ENCODE measurements around the gene TNFRSF25. TPM values are rescaled to one million over a fixed set of nuclear protein-coding genes. Genes with fewer than 3 reads are reported as not detected.

The TNFRSF25 gene, protein sequence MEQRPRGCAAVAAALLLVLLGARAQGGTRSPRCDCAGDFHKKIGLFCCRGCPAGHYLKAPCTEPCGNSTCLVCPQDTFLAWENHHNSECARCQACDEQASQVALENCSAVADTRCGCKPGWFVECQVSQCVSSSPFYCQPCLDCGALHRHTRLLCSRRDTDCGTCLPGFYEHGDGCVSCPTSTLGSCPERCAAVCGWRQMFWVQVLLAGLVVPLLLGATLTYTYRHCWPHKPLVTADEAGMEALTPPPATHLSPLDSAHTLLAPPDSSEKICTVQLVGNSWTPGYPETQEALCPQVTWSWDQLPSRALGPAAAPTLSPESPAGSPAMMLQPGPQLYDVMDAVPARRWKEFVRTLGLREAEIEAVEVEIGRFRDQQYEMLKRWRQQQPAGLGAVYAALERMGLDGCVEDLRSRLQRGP
- 7.2 TPM for polyA plus RNA-seq (2013, experiment 1 of 2)
- 9.2 TPM for polyA plus RNA-seq (2013, experiment 2 of 2)

DNA sequence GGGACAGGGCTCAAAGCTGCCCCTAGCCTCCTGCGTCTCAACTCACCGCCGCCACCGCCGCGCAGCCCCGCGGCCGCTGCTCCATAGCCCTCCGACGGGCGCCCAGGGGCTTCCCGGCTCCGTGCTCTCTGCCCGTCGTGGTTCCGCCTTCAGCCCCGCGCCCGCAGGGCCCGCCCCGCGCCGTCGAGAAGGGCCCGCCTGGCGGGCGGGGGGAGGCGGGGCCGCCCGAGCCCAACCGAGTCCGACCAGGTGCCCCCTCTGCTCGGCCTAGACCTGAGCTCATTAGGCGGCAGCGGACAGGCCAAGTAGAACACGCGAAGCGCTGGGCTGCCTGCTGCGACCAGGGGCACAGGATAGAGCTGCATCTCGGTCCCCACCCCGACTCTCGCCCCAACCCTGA is at the start of gene TNFRSF25:
Gene TNFRSF25 (minus strand): TSS at position 151 of the 400 bp plus-strand sequence. CDS start 66 bp downstream, at position 85.
- Histone ChIP-seq H3K9me3 (ENCODE audit: insufficient read depth, low read depth, low read length) (no peaks in the 10 kb centered on the region), H3K9ac (ENCODE audit: low read depth, low read length) (peak within 1 kb of the TSS; percentile 36; the same call in 1 of the 2 replicates), H3K4me3 (ENCODE audit: low read length) (peak within 1 kb of the TSS; percentile 40), H3K4me1 (ENCODE audit: insufficient read depth, low read length) (no peaks in the 10 kb centered on the region), H3K36me3 (ENCODE audit: insufficient read depth, low read length) (peaks cover 24% of the 10 kb centered on the region), H3K27me3 (ENCODE audit: insufficient read depth, low read length) (peaks cover 8% of the 10 kb centered on the region), H3K27ac (ENCODE audit: low read depth, low read length) (no peak within 1 kb of the TSS)
- 14% methylated on average over 43 of the region's 43 CpGs for WGBS

DNA sequence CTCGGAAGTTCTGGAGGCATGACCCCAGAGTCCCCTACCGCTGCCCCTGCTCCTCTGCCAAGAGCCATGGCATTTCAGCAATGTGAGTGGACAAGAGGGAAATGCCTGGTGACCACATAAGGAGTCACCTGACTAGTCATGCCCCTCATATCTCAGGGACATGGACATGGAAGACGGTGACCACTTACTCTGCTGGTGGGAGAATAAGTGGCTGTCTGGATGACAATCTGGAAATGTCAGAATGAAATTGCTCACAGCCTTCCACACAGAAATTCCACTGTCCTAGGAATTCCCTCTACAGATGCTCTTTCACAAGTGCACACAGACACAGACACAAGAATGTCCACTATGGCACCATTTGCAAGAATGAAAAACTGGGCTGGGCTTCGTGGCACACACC is 49.8 kb upstream of the TNFRSF25 start:
- Histone ChIP-seq H3K9ac (ENCODE audit: low read depth, low read length) (no peak overlapping the region), H3K4me3 (ENCODE audit: low read length) (no peak overlapping the region), H3K27me3 (ENCODE audit: insufficient read depth, low read length) (no peaks in the 10 kb centered on the region), H3K36me3 (ENCODE audit: insufficient read depth, low read length) (no peaks in the 10 kb centered on the region), H3K9me3 (ENCODE audit: insufficient read depth, low read depth, low read length) (no peaks in the 10 kb centered on the region), H3K27ac (ENCODE audit: low read depth, low read length) (no peak overlapping the region), H3K4me1 (ENCODE audit: insufficient read depth, low read length) (peaks cover 14% of the 10 kb centered on the region)
- WGBS, result 95% methylated on average over 4 of the region's 4 CpGs

DNA sequence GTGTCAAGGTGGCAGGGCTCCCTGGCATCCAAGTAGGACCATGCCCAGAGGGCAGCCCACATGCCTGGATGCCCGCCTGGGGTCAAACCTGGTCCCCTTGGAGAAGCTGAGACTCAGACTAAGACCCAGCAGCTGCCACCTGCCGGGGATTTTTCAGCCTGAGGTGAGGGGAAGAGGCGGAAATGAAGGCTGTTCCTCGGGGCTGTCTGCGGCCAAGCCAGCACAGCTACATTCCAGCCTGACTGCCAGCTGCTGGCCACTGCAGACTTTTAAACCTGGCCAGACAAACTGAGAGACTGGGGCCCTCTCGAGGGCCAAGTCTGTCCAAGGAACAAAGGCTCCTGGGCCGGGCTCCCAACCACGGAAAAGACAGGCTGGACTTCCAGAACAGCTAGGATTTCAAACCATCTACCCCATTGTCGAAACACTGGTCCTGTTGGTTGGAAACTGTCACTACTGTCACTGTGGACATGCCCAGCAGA is 47.4 kb upstream of the TNFRSF25 start:
- Histone ChIP-seq H3K27me3 (ENCODE audit: insufficient read depth, low read length) (no peaks in the 10 kb centered on the region), H3K9me3 (ENCODE audit: insufficient read depth, low read depth, low read length) (no peaks in the 10 kb centered on the region), H3K4me3 (ENCODE audit: low read length) (no peak overlapping the region), H3K27ac (ENCODE audit: low read depth, low read length) (no peak overlapping the region), H3K4me1 (ENCODE audit: insufficient read depth, low read length) (no peaks in the 10 kb centered on the region), H3K9ac (ENCODE audit: low read depth, low read length) (no peak overlapping the region), H3K36me3 (ENCODE audit: insufficient read depth, low read length) (no peaks in the 10 kb centered on the region)
- WGBS, result 86% methylated on average over 9 of the region's 9 CpGs

DNA sequence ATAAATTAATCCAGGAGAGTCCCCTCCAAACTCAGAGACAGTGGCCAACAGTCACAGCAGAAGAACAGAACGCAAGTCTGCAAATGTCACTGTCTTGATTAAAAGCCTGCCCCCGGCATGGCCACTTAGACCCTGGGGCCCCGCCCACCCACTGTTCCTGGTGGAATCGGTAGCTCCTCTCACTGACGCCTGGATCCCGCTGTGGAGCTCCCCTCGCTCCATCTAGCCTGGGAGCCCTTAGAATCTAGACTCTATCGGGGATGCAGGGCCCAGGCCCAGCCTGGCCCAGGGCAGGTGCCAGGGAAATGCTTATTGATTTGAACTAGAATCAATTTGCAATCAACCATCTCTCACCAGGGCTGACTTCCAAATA is 46.9 kb upstream of the TNFRSF25 start:
- Histone ChIP-seq H3K36me3 (ENCODE audit: insufficient read depth, low read length) (no peaks in the 10 kb centered on the region), H3K9me3 (ENCODE audit: insufficient read depth, low read depth, low read length) (no peaks in the 10 kb centered on the region), H3K27me3 (ENCODE audit: insufficient read depth, low read length) (no peaks in the 10 kb centered on the region), H3K4me1 (ENCODE audit: insufficient read depth, low read length) (no peaks in the 10 kb centered on the region), H3K4me3 (ENCODE audit: low read length) (no peak overlapping the region), H3K27ac (ENCODE audit: low read depth, low read length) (no peak overlapping the region), H3K9ac (ENCODE audit: low read depth, low read length) (no peak overlapping the region)
- 92% methylated on average over 8 of the region's 8 CpGs for whole genome bisulfite sequencing

DNA sequence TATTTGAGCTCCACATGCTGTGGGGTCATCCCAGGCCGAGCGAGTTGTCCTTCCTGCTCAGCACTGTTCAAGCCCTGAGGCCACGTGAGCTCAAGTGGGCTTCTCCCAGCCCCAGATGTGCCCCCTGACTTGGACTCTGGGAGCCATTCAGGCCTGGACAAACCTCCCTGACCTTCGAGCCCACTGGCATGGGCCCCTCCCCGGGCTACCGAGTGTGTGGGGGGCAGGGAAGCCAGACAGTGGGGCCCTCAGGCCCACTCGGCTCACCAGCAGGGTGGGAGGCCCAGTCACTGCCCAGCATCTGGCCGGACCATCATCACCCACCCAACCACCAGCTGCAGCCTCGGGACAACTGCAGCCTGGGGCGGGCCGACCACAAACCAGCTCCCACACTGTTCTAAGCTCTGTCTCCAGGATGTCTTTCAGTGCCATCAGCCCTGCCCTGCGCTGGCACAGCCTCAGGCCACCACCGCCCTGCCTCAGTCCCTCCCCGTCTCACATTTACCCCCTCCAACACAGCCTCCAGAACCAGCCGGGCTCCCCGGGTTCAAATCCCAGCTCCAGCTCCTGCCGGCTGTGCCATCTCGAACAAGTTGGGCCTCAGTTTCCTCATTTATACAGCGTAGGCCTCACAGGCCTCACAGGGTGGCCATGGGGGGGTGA is 46.4 kb upstream of the TNFRSF25 start:
- H3K4me3 ChIP-seq (ENCODE audit: low read length), result no peak overlapping the region
- no peak overlapping the region for H3K9ac ChIP-seq (ENCODE audit: low read depth, low read length)
- H3K36me3 ChIP-seq (ENCODE audit: insufficient read depth, low read length), result no peaks in the 10 kb centered on the region
- no peaks in the 10 kb centered on the region for H3K9me3 ChIP-seq (ENCODE audit: insufficient read depth, low read depth, low read length)
- WGBS, result 92% methylated on average over 19 of the region's 19 CpGs
- no peak overlapping the region for H3K27ac ChIP-seq (ENCODE audit: low read depth, low read length)
- no peaks in the 10 kb centered on the region for H3K27me3 ChIP-seq (ENCODE audit: insufficient read depth, low read length)
- H3K4me1 ChIP-seq (ENCODE audit: insufficient read depth, low read length), result no peaks in the 10 kb centered on the region

DNA sequence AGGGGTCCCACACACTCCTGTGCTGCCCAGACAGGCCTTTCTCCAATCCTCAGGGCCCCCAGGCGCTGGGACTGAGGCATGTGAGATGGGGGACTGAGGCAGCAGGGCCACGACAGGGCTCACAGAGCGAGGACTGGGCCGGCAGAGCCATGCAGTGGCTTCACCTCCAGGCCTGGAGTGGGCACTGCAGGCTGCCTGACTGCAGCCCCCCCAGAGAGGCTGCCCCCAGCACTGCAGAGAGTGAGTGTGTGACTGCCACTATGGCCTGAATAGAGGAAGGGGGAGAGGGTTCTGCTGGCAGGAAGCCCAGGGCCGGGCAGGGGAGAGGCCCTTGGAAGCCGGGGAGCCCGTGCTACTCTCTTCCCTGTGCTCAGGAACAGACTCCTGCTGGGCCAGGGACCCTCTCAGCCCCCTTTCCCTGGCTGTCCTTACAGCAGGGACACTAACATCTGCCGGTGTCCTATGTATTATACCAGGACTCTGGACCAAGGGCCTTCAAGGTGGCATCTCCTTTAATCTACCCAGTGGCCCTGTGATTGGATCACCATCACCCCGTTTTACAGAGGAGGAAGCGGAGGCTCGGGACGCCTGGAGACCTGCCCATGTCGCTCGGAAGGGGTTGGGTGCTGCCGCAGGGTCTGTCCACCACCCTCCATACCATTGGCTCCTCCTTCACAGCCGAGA is 45.7 kb upstream of the TNFRSF25 start:
- H3K9ac ChIP-seq (ENCODE audit: low read depth, low read length), result no peak overlapping the region
- no peak overlapping the region for H3K27ac ChIP-seq (ENCODE audit: low read depth, low read length)
- no peaks in the 10 kb centered on the region for H3K27me3 ChIP-seq (ENCODE audit: insufficient read depth, low read length)
- no peak overlapping the region for H3K4me3 ChIP-seq (ENCODE audit: low read length)
- no peaks in the 10 kb centered on the region for H3K4me1 ChIP-seq (ENCODE audit: insufficient read depth, low read length)
- WGBS, result 89% methylated on average over 16 of the region's 16 CpGs
- H3K9me3 ChIP-seq (ENCODE audit: insufficient read depth, low read depth, low read length), result no peaks in the 10 kb centered on the region
- no peaks in the 10 kb centered on the region for H3K36me3 ChIP-seq (ENCODE audit: insufficient read depth, low read length)

DNA sequence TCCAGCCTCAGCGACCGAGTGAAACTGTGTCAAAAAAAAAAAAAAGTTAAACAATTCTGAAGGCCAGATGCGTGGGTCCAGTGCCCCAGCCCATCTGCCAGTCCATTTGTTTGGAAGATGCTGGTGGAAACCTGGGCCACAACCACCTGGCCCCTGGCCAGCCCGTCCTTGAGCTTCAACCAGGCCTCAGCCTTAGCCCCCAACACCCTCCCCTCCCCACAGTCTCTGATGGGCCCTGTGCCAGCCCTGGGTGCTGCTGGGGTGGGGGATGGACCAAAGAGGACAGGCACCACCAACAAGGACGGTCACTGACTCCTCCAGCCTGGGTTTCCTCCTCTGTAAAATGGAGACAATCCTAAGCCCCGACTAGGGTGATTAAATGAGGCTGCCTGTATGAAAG is 45.1 kb upstream of the TNFRSF25 start:
- 94% methylated on average over 6 of the region's 6 CpGs for WGBS
- Histone ChIP-seq H3K36me3 (ENCODE audit: insufficient read depth, low read length) (no peaks in the 10 kb centered on the region), H3K4me1 (ENCODE audit: insufficient read depth, low read length) (no peaks in the 10 kb centered on the region), H3K9me3 (ENCODE audit: insufficient read depth, low read depth, low read length) (no peaks in the 10 kb centered on the region), H3K9ac (ENCODE audit: low read depth, low read length) (no peak overlapping the region), H3K4me3 (ENCODE audit: low read length) (no peak overlapping the region), H3K27ac (ENCODE audit: low read depth, low read length) (no peak overlapping the region), H3K27me3 (ENCODE audit: insufficient read depth, low read length) (no peaks in the 10 kb centered on the region)

DNA sequence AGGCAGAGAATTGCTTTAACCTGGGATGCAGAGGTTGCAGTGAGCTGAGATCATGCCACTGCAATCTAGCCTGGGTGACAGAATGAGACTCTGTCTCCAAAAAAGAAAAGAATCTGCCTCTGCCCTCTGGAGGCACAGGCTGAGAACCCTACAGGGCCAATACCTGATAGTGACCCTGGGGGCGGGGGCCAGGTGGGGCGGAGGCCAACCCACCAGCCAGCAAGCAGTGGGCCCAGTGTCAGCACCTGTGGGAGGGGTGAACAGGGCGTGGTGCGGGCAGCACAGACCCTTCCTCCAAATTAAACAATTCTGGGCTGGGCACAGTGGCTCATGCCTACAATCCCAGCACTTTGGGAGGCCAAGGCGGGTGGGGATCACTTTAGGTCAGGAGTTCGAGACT is 44.5 kb upstream of the TNFRSF25 start:
- H3K9me3 ChIP-seq (ENCODE audit: insufficient read depth, low read depth, low read length), result no peaks in the 10 kb centered on the region
- no peaks in the 10 kb centered on the region for H3K27me3 ChIP-seq (ENCODE audit: insufficient read depth, low read length)
- no peaks in the 10 kb centered on the region for H3K36me3 ChIP-seq (ENCODE audit: insufficient read depth, low read length)
- H3K4me1 ChIP-seq (ENCODE audit: insufficient read depth, low read length), result no peaks in the 10 kb centered on the region
- H3K9ac ChIP-seq (ENCODE audit: low read depth, low read length), result no peak overlapping the region
- no peak overlapping the region for H3K4me3 ChIP-seq (ENCODE audit: low read length)
- H3K27ac ChIP-seq (ENCODE audit: low read depth, low read length), result no peak overlapping the region
- WGBS, result 89% methylated on average over 6 of the region's 6 CpGs

DNA sequence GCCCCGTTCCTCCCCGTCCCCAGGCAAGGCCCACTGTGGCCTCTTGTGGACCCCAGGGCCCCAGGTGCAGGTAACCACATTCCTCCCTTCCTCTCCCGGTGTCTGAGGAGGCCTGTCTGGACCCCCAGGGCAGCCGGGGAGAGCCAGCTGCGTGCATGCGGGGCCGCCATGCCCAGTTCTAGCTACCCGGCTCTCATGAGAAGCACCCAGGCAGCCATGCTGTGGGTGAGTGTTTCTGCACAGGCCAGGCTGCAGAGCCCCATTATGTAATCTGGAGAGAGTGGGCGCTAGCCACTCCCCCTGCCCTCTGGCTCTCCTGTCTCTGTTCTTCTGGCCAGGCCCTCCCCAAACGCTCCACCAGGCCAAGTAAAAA is 43.9 kb upstream of the TNFRSF25 start:
- H3K27ac ChIP-seq (ENCODE audit: low read depth, low read length), result no peak overlapping the region
- WGBS, result 89% methylated on average over 10 of the region's 10 CpGs
- H3K9ac ChIP-seq (ENCODE audit: low read depth, low read length), result no peak overlapping the region
- no peaks in the 10 kb centered on the region for H3K36me3 ChIP-seq (ENCODE audit: insufficient read depth, low read length)
- no peaks in the 10 kb centered on the region for H3K9me3 ChIP-seq (ENCODE audit: insufficient read depth, low read depth, low read length)
- no peaks in the 10 kb centered on the region for H3K4me1 ChIP-seq (ENCODE audit: insufficient read depth, low read length)
- H3K4me3 ChIP-seq (ENCODE audit: low read length), result no peak overlapping the region
- H3K27me3 ChIP-seq (ENCODE audit: insufficient read depth, low read length), result no peaks in the 10 kb centered on the region

DNA sequence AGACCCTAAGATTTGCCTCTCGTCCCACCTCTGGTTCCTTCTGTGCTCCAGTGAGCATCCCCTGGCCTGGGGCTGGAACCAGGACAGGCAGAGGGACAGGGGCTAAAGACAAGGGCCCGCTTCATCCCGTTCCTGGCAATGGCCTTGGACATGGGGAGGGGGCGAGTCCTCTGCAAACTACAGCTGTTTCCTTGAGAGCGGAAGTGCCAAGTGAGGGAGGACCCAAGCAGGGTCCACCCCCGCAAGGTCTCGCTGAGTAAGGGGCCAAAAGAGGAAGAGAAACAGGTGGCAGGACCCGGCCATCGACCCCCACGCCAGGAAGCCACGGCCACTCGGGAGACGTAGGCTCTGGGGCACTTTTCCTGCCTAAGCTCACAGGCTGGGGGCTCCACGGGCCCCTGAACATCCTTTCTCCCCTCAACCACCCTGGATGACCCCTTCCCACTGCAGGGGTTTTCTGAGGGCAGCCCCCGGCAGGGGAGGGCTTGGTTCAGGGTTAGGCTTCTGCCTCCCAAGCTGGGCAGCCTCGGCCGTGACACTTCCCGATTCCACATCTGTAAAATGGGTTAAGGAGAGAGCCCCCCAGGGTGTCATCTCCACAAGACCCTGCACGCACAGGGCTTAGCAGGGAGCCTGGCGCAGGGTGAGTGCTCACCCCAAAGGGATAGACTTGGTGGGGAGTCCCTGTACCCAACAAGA is 43.4 kb upstream of the TNFRSF25 start:
- Histone ChIP-seq H3K36me3 (ENCODE audit: insufficient read depth, low read length) (no peaks in the 10 kb centered on the region), H3K27me3 (ENCODE audit: insufficient read depth, low read length) (no peaks in the 10 kb centered on the region), H3K9ac (ENCODE audit: low read depth, low read length) (no peak overlapping the region), H3K27ac (ENCODE audit: low read depth, low read length) (no peak overlapping the region), H3K4me3 (ENCODE audit: low read length) (no peak overlapping the region), H3K4me1 (ENCODE audit: insufficient read depth, low read length) (no peaks in the 10 kb centered on the region), H3K9me3 (ENCODE audit: insufficient read depth, low read depth, low read length) (no peaks in the 10 kb centered on the region)
- 88% methylated on average over 20 of the region's 20 CpGs for WGBS

DNA sequence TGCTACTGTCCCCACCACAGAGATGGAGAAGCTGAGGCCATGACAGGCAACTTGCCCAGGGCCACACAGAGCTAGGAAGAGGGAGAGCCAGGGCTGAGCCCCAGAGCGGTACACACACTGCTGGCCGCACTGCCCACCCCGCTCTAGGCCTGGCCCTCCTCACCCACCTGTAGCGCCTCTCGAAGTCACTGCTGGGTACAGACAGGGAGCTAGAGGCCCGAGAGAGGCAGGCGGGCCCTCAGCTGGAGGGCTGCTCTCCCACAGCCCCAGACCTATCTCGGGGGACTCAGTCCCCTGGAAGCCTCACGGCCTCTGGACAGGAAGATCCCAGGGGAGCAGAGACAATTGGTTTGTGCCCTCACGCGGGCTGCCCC is 42.8 kb upstream of the TNFRSF25 start:
- WGBS, result 94% methylated on average over 11 of the region's 11 CpGs
- Histone ChIP-seq H3K27me3 (ENCODE audit: insufficient read depth, low read length) (no peaks in the 10 kb centered on the region), H3K36me3 (ENCODE audit: insufficient read depth, low read length) (no peaks in the 10 kb centered on the region), H3K4me1 (ENCODE audit: insufficient read depth, low read length) (no peaks in the 10 kb centered on the region), H3K9ac (ENCODE audit: low read depth, low read length) (no peak overlapping the region), H3K4me3 (ENCODE audit: low read length) (no peak overlapping the region), H3K27ac (ENCODE audit: low read depth, low read length) (no peak overlapping the region), H3K9me3 (ENCODE audit: insufficient read depth, low read depth, low read length) (no peaks in the 10 kb centered on the region)

All from HUES64 (cell line).